Uterus (tissue), 4 donors: ENCODE results near the gene LMBR1. TPM values are rescaled to one million over a fixed set of nuclear protein-coding genes. Genes with fewer than 3 reads are reported as not detected.
"Not testable (repeated sequence)": the region's sequence is repeated elsewhere in the genome, so short reads cannot be mapped to it uniquely, and the experiment has no call there.

Source experiments
- DNase-seq, 2 donors: peaks; one replicate each; pipeline ENCODE4 v3.0.0-alpha.2; 2019 to 2020
- H3K27ac ChIP-seq, 2 donors: fragments of 200-600 bp; sonication (generic); 1 replicate in 1 of 2; 2 replicates in 1 of 2; pipeline ENCODE4 v1.5.1; 2016 to 2018
- H3K27me3 ChIP-seq, 2 donors: fragments of 200-600 bp; sonication (generic); one replicate each; pipeline ENCODE4 v1.5.1; 2018 to 2019; ENCODE audit warnings: control low read depth in 1 of 2
- H3K36me3 ChIP-seq, 2 donors: fragments of 200-600 bp; sonication (generic); one replicate each; pipeline ENCODE4 v1.5.1; 2019; ENCODE audit warnings: control low read depth in 1 of 2
- H3K4me1 ChIP-seq, 2 donors: fragments of 200-600 bp; sonication (generic); one replicate each; pipeline ENCODE4 v1.5.1; 2018 to 2019; ENCODE audit warnings: control low read depth in 1 of 2
- H3K4me3 ChIP-seq, 2 donors: fragments of 200-600 bp; sonication (generic); 1 replicate in 1 of 2; 2 replicates in 1 of 2; pipeline ENCODE4 v1.5.1; 2018 to 2019; ENCODE audit warnings: mild to moderate bottlenecking in 1 of 2
- H3K9me3 ChIP-seq, 2 donors: fragments of 200-600 bp; sonication (generic); one replicate each; pipeline ENCODE4 v1.5.1; 2019; ENCODE audit warnings: control low read depth in 1 of 2
- CTCF ChIP-seq, 4 experiments: fragments of 200-600 bp in 2 of 4; fragments of 450-650 bp in 2 of 4; sonication (generic) in 2 of 4; IDR thresholded peaks; one replicate each; pipeline ENCODE4 v1.5.1; 2016 to 2019; ENCODE audit warnings: antibody characterized with exemption in 4 of 4, mild to moderate bottlenecking in 2 of 4, moderate library complexity in 1 of 4
- POLR2A ChIP-seq, 2 donors: fragments of 450-650 bp; IDR thresholded peaks; one replicate each; pipeline ENCODE4 v1.6.1; 2016; ENCODE audit warnings: antibody characterized with exemption in 2 of 2, mild to moderate bottlenecking in 1 of 2, moderate library complexity in 1 of 2
- intact Hi-C: fragments of 100-400 bp; cut with DNase I; formaldehyde crosslinking; loops from one replicate; pipeline ENCODE4 v1.15.1; 2023; ENCODE audit warnings: low total_unique reads
- total RNA-seq, 4 donors: library from RNA; depleted of rRNA in 3 of 4; stranded (reverse); fragments of >200 nt in 3 of 4; gene quantifications; one replicate each; pipeline versions ENCODE4 v1.1.0 to v1.2.4, GENCODE V29; 2014 to 2023
- donor health status: DM: yes; HTN: yes; CAD: no.

Gene LMBR1
- total RNA-seq, 4 donors from 2014 or later, result 54.4 to 1,378 (median 140) TPM

GRCh38 chr7:156845379-156846101 lies 47.4 kb downstream of the LMBR1 start:
- no peaks in the 10 kb centered on the region for H3K36me3 ChIP-seq

GRCh38 chr7:156843582-156843981 lies 49.4 kb downstream of the LMBR1 start:
- H3K4me1 ChIP-seq, H3K9me3 ChIP-seq, DNase-seq, H3K4me3 ChIP-seq, H3K27me3 ChIP-seq, H3K27ac ChIP-seq, H3K36me3 ChIP-seq, intact Hi-C loops: not testable (repeated sequence)

More at GRCh38 chr7:156845379-156846101, 47.4 kb downstream of the LMBR1 start:
- Histone ChIP-seq H3K4me1 (no peaks in the 10 kb centered on the region), H3K27ac (no peak overlapping the region), H3K9me3 (no peaks in the 10 kb centered on the region), H3K4me3 (no peak overlapping the region), H3K27me3 (no peaks in the 10 kb centered on the region)
- intact Hi-C loops, result no loop called here
- no peak for DNase-seq
- TF ChIP-seq CTCF (IDR thresholded peaks at IDR 0.05) (no peak), POLR2A (IDR thresholded peaks at IDR 0.05) (no peak)

- H3K9me3 ChIP-seq, result no peaks in the 10 kb centered on the region
Observed at GRCh38 chr7:156843157-156843556, 49.8 kb downstream of the LMBR1 start.

GRCh38 chr7:156842740-156843140 lies 50.2 kb downstream of the LMBR1 start:
- no peaks in the 10 kb centered on the region for H3K27me3 ChIP-seq
- TF ChIP-seq POLR2A (IDR thresholded peaks at IDR 0.05) (no peak), CTCF (IDR thresholded peaks at IDR 0.05) (no peak)
- no peaks in the 10 kb centered on the region for H3K9me3 ChIP-seq
- no peak overlapping the region for H3K4me3 ChIP-seq
- intact Hi-C loops, result no loop called here
- no peaks in the 10 kb centered on the region for H3K4me1 ChIP-seq
- DNase-seq, result no peak
- no peaks in the 10 kb centered on the region for H3K36me3 ChIP-seq
- H3K27ac ChIP-seq, result no peak overlapping the region

More at GRCh38 chr7:156843157-156843556, 49.8 kb downstream of the LMBR1 start:
- Histone ChIP-seq H3K27ac (no peak overlapping the region), H3K27me3 (no peaks in the 10 kb centered on the region), H3K4me3 (no peak overlapping the region), H3K4me1 (no peaks in the 10 kb centered on the region), H3K36me3 (no peaks in the 10 kb centered on the region)
- intact Hi-C loops, result no loop called here
- TF ChIP-seq POLR2A (IDR thresholded peaks at IDR 0.05) (no peak), CTCF (IDR thresholded peaks at IDR 0.05) (no peak)
- DNase-seq, result no peak

- Histone ChIP-seq H3K9me3 (no peaks in the 10 kb centered on the region), H3K27ac (no peak overlapping the region), H3K4me1 (no peaks in the 10 kb centered on the region), H3K27me3 (no peaks in the 10 kb centered on the region), H3K4me3 (no peak overlapping the region), H3K36me3 (no peaks in the 10 kb centered on the region)
- TF ChIP-seq POLR2A (IDR thresholded peaks at IDR 0.05) (no peak), CTCF (IDR thresholded peaks at IDR 0.05) (no peak)
- intact Hi-C loops, result no loop called here
- DNase-seq, result no peak
Observed at GRCh38 chr7:156842317-156842716, 50.7 kb downstream of the LMBR1 start.
